ENCODE measurements around the gene KRTAP19-3.

DNA sequence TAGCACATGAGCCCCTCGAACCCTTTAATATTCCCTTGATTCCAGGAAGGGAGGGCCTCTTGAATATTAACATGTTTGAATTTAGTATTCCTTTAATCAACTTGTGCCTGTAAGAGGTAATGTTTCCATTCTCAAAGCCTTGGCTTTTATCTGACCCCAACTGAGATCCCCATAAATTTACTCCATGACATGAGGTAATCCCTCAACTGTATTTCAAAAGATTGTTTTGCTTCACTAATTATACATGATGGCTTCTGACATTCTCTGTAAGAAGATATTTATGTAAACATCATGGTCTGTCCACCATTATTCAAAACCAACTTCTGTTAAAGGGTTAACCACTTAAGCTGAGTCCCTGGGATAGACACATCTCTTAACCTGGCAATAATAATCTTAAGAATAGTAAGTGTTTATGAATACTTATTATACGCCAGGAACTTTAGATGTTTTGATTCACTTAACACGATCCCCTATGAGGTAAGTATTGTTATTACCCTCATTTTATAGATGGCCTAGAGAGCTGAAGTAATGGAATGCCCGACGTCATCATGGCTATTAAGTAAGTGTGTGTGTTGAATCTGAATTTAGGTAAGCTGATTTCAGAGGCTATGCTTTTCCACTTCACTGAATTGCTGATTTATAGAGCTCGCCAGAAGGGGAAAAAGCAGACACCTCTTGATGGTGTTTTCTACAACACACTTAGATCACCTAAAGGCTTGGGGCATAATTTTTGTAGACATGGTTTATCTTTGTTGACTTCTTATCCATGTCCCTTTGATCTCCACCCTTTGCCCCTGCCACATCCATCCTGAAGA, 22.7 kb downstream of the KRTAP19-3 start:
- TF ChIP-seq, protein P1, sequence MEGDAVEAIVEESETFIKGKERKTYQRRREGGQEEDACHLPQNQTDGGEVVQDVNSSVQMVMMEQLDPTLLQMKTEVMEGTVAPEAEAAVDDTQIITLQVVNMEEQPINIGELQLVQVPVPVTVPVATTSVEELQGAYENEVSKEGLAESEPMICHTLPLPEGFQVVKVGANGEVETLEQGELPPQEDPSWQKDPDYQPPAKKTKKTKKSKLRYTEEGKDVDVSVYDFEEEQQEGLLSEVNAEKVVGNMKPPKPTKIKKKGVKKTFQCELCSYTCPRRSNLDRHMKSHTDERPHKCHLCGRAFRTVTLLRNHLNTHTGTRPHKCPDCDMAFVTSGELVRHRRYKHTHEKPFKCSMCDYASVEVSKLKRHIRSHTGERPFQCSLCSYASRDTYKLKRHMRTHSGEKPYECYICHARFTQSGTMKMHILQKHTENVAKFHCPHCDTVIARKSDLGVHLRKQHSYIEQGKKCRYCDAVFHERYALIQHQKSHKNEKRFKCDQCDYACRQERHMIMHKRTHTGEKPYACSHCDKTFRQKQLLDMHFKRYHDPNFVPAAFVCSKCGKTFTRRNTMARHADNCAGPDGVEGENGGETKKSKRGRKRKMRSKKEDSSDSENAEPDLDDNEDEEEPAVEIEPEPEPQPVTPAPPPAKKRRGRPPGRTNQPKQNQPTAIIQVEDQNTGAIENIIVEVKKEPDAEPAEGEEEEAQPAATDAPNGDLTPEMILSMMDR (IDR thresholded peaks at IDR 0.05): no peak
- no peak for TF ChIP-seq POLR2A (IDR thresholded peaks at IDR 0.05)
